ENCODE results near the gene GOLGA2.

The GOLGA2 gene

GRCh38 chr9:128260340-128260739, 15.5 kb downstream of the GOLGA2 start:
- no peak for DNase-seq (ENCODE audit: low read depth in 1 of 2, low spot score in 1 of 2)

GRCh38 chr9:128259156-128259555, 16.7 kb downstream of the GOLGA2 start:
- DNase-seq (ENCODE audit: low read depth in 1 of 2, low spot score in 1 of 2), result no peak

- DNase-seq (ENCODE audit: low read depth in 1 of 2, low spot score in 1 of 2), result no peak
These were observed 17.5 kb downstream of the GOLGA2 start for GRCh38 chr9:128258326-128258725.

- no peak for DNase-seq (ENCODE audit: low read depth in 1 of 2, low spot score in 1 of 2)
These were observed 17.9 kb downstream of the GOLGA2 start for GRCh38 chr9:128257907-128258306.

GRCh38 chr9:128257086-128257825, 18.6 kb downstream of the GOLGA2 start:
- DNase-seq (ENCODE audit: low read depth in 1 of 2, low spot score in 1 of 2), result no peak

GRCh38 chr9:128254855-128255759, 20.7 kb downstream of the GOLGA2 start:
- DNase-seq (ENCODE audit: low read depth in 1 of 2, low spot score in 1 of 2), result peak in 1 of 2 donors; percentile 46

- no peak for DNase-seq (ENCODE audit: low read depth in 1 of 2, low spot score in 1 of 2)
These were observed 21.4 kb downstream of the GOLGA2 start for GRCh38 chr9:128254362-128254761.

- DNase-seq (ENCODE audit: low read depth in 1 of 2, low spot score in 1 of 2), result no peak
These were observed 21.8 kb downstream of the GOLGA2 start for GRCh38 chr9:128253991-128254346.

- no peak for DNase-seq (ENCODE audit: low read depth in 1 of 2, low spot score in 1 of 2)
These were observed 22.4 kb downstream of the GOLGA2 start for GRCh38 chr9:128253140-128253990.

GRCh38 chr9:128252317-128253139, 23.3 kb downstream of the GOLGA2 start:
- no peak for DNase-seq (ENCODE audit: low read depth in 1 of 2, low spot score in 1 of 2)

GRCh38 chr9:128251732-128252100, 24.1 kb downstream of the GOLGA2 start:
- DNase-seq (ENCODE audit: low read depth in 1 of 2, low spot score in 1 of 2), result no peak

GRCh38 chr9:128250839-128251731, 24.7 kb downstream of the GOLGA2 start:
- no peak for DNase-seq (ENCODE audit: low read depth in 1 of 2, low spot score in 1 of 2)

GRCh38 chr9:128249908-128250838, 25.6 kb downstream of the GOLGA2 start:
- peak; percentile 98 to 99 for DNase-seq (ENCODE audit: low read depth in 1 of 2, low spot score in 1 of 2)

GRCh38 chr9:128249558-128249907, 26.3 kb downstream of the GOLGA2 start:
- no peak for DNase-seq (ENCODE audit: low read depth in 1 of 2, low spot score in 1 of 2)

- DNase-seq (ENCODE audit: low read depth in 1 of 2, low spot score in 1 of 2), result no peak
These were observed 28.5 kb downstream of the GOLGA2 start for GRCh38 chr9:128247226-128247803.

GRCh38 chr9:128246471-128246870, 29.3 kb downstream of the GOLGA2 start:
- DNase-seq (ENCODE audit: low read depth in 1 of 2, low spot score in 1 of 2), result no peak

- DNase-seq (ENCODE audit: low read depth in 1 of 2, low spot score in 1 of 2), result no peak
These were observed 30.2 kb downstream of the GOLGA2 start for GRCh38 chr9:128245421-128246151.

- DNase-seq (ENCODE audit: low read depth in 1 of 2, low spot score in 1 of 2), result no peak
These were observed 31.0 kb downstream of the GOLGA2 start for GRCh38 chr9:128244837-128245231.

All from stimulated activated CD4-positive, alpha-beta T cell treated with anti-CD3 and anti-CD28 coated beads, Interleukin-15, amount 100 ng/mL, for 1 hour (primary cell).